HG03060 (cell line): Measurements from ENCODE around the gene PIANP.
"Not testable (repeated sequence)": the region's sequence is repeated elsewhere in the genome, so short reads cannot be mapped to it uniquely, and the experiment has no call there.

ENCODE experiments used
- ATAC-seq: cut with Tn5 transposase; IDR thresholded peaks from one replicate; pipeline ENCODE4 v1.9.1; 2021; ENCODE audit warnings: low read depth, moderate number of reproducible peaks; ENCODE audit not compliant: unreplicated experiment

The PIANP gene, protein sequence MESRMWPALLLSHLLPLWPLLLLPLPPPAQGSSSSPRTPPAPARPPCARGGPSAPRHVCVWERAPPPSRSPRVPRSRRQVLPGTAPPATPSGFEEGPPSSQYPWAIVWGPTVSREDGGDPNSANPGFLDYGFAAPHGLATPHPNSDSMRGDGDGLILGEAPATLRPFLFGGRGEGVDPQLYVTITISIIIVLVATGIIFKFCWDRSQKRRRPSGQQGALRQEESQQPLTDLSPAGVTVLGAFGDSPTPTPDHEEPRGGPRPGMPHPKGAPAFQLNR

DNA sequence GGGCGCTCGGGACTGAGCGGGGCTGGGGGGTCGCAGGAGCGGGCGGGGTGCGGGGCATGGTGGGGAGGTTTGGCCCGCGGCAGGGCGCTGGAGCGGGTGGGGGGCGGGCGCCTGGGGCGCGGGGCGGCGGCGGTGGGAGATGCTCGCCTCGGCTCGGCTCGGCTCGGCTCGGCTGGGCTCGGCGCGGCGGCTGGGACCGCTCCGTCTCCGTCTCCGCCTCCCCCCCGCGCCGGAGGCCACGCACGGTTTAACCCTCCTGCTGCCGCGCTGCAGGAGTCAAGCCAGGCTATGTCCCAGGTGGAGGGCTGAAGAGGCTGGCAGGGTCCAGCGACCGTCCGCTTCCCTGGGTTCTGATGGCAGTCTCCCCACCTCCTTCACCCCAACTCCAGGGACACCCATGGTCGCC, at the start of gene PIANP:
TSS of gene PIANP (minus strand) at position 170 of the 406 bp plus-strand sequence. CDS start 2,754 bp downstream, outside the sequence.
- no peak for ATAC-seq

- ATAC-seq = no peak
These were observed 48.1 kb upstream of the PIANP start for GRCh38 chr12:6748761-6749160.

DNA sequence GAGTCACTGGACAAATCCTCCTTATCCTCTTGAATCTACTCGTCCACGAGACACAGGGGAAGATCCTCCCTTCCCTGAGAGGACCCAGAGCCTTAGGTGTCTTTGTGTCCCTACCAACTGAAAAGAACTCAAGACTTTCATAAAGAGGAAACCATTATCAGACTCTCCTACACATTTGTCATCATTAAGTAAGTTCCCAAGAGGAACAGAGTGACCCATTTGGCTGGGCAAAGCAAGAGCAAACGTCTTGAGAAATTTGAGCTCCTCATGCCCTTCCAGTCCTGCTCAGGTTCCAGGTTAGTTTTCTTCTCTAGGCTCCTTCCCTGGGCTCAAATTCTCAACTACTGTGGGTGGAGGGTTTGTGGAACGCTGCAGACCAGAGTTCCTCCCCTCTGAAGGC, 46.6 kb upstream of the PIANP start:
- ATAC-seq = no peak

DNA sequence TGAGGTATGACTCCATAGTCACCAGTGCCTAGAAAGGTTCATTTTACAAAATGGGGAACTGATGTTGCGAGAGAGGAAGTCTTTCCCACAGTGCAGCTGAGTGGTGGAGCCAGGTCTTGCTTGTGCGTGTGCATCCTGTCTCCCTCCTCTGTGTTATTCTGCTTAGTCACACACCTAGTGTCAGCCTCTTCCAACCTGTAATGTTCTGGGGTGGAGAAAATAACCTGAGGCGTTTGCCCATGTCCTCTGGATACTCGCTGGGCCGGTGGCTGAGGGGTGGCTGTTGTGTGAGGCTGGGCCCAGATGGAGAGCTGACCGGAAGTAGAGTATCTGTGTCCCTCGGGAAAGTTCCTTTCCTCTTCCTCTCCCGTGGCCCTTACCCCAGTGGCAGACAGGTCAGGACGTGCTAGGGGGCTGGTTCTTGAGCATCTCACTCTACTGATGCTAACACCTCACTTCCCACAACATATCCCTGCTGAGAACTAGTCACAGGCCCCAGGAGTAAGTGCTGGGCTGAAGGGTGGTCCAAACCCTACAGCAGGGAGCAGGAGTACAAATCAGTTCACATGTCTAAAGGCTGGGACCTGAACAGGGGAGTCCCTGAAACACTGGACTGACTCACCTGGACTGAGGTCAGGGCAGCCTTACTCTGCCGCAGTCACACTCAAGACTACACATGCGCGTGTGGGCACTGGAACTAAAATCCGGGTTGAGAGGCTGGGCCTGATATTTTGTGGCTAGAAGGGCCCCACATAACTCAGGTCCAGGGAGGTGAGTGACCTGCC, 45.3 kb upstream of the PIANP start:
- ATAC-seq = no peak

DNA sequence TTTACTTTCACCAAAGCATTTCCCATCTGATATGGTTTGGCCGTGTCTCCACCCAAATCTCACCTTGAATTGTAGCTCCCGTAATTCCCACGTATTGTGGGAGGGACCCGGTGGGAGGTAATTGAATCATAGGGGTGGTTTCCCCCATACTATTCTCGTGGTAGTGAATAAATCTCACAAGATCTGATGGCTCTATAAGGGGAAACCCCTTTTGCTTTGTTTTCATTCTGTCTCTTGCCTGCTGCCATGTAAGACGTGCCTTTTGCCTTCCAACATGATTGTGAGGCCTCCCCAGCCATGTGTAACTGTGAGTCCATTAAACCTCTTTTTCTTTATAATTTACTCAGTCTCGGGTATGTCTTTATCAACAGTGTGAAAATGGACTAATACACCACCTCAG, 42.7 kb upstream of the PIANP start:
- ATAC-seq = not testable (repeated sequence)

- no peak for ATAC-seq
These were observed 42.2 kb upstream of the PIANP start for GRCh38 chr12:6742834-6743233.

DNA sequence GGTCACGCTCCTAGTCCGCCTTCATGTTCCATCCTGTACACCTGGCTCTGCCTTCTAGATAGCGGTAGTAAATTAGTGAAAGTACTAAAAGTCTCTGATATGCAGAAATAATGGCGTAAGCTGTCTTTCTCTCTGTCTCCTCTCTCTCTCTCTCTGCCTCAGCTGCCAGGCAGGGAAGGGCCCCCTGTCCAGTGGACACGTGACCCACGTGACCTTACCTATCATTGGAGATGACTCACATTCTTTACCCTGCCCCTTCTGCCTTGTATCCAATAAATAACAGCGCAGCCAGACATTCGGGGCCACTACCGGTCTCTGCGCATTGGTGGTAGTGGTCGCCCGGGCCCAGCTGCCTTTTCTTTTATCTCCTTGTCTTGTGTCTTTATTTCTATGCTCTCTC, 41.5 kb upstream of the PIANP start:
- ATAC-seq = not testable (repeated sequence)

DNA sequence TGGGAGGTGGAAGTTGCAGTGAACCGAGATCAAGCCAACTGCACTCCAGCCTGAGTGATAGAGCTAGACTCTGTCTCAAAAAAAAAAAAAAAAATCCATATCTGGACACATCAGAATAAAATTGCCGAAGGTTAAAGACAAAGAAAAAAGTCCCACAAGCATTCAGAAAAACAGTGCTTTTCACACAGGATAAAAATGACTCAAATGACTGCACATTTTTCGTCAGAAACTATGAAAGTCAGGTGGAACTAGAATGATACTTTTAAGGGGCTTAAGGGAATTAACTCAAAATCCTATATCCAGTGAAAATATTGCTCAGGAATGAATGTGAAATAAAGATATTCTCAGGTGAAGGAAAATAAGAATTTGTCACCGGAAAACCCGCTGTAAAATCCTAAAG, 36.1 kb upstream of the PIANP start:
- no peak for ATAC-seq

- ATAC-seq = no peak
These were observed 35.0 kb upstream of the PIANP start for GRCh38 chr12:6735448-6736191.

DNA sequence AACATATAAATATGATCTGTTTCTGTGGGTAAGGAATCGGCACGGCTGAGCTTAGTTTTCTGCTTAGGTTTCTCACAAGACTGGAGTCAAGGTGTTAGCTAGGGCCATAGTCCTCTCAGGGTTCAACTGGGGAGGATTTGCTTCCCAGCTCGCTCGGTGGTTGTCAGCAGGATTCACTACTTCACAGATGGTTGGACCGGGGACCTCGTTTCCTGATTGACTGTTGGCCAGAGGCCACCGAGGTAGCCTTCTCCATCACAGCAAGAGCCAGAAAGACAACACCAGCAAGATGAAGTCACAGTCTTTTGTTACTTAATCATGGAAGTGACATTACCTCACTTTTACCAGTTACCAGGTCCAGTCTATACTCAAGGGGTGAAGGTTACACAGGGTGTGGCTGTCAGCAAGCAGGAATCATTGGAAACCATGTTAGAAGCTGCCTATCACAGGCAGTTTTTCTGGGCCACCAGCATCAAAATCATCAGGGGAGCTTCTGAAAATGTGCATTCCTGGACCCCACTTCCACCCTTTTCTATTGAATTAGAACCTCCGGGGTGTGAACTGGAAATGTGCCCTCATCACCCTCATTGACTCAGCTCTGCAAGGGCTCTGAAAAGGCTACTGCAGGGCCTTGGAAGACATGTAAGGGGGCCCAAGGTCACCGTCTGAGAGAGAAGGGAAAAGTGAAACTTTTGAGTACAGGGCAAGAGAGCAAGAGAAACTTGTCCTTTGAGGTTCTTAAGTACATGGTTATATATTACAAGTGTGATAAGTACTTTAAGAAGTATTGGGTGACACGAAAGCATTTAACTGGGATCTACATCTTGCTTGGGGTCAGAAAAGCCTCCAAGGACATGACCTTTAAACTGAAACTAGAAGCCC, 34.1 kb upstream of the PIANP start:
- ATAC-seq = no peak

- ATAC-seq = no peak
These were observed 29.6 kb upstream of the PIANP start for GRCh38 chr12:6730169-6730568.

DNA sequence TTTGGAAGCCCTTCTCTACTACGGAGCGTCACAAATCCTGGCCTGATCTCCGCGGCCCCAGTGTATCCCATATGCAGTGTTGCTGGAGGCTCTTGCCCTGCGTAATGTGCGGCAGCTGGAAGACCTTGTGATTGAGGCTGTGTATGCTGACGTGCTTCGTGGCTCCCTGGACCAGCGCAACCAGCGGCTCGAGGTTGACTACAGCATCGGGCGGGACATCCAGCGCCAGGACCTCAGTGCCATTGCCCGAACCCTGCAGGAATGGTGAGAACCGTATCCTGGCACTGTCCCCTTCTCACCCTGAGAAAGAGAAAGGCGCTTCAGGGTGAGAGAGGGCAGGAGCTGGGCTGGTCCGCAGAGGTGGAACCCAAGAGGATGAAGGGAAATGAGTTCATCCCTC, 28.6 kb upstream of the PIANP start:
- no peak for ATAC-seq

DNA sequence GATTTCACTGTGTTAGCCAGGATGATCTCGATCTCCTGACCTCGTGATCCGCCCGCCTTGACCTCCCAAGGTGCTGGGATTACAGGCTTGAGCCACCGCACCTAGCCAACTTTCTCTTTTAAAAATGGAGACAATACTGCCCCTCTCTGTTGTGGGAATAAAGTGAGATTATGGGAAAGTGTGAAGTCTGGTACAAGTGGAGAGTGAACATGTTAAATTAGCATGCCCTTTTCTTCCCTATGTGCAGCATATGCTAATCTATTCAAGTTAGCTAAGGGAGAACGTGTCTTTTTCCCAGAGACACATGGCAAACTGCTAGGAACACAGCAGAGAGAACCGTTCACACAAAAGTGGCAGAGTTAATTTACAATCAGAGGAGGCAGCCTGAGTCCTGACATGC, 24.7 kb upstream of the PIANP start:
- no peak for ATAC-seq

- no peak for ATAC-seq
These were observed 23.8 kb upstream of the PIANP start for GRCh38 chr12:6724409-6724797.

DNA sequence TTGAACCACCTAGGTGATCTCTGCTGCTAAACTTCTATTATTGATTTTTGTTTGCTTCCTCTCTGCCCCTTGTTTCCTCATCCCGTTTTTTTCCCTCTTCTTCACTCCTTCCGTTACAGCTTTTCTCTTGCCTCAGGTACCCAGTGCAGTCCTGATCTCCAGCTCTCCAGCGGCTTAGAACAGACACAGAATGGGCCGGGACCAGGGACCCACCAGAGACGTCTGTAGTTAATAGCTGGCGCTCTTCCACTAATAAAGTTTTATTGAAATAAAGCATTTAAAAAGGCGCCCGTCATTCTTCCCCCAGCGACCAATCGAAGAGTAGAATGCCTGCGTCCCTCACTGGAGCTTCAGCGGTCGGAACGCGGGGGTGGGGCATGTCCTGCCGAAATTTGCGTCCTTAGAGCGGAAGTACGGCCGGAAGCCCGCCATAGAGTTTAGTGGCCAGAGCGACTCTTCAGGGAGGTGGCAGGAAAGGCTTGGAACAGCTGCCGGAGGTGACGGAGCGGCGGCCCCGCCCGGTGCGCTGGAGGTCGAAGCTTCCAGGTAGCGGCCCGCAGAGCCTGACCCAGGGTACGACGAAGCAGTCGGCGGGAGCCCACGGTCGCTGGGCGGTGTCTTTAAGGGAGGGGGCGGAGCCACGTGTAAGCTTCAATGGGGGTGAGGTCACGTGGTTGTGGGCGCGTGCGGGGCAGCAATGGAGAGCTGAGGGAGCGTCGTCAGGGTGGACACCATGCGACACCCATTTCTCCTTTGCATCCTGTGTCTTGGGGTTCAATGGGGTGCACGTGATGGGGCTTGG, 23.2 kb upstream of the PIANP start, which contains the start of gene COPS7A:
TSS of gene COPS7A (plus strand) at position 440 of the 802 bp plus-strand sequence. CDS start 611 bp downstream, outside the sequence.
- ATAC-seq = peak; percentile 83

- ATAC-seq = no peak
These were observed 22.2 kb upstream of the PIANP start for GRCh38 chr12:6722863-6723262.

DNA sequence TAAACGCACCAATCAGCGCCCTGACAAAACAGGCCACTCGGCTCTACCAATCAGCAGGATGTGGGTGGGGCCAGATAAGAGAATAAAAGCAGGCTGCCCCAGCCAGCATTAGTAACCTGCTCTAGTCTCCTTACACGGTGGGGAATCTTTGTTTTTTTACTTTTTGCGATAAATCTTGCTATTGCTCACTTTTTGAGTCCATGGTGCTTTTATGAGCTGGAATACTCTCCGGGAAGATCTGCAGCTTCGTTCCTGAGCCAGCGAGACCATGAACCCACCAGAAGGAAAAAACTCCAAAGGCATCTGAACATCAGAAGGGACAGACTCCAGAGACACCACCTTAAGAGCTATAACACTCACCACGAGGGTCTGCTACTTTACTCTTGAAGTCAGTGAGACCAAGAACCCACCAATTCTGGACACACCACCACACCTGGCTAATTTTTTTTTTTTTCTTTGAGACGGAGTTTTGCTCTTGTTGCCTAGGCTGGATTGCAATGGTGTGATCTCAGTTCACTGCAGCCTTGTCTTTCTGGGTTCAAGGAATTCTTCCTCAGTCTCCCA, 16.3 kb upstream of the PIANP start:
- no peak for ATAC-seq

GRCh38 chr12:6716031-6716873, 15.6 kb upstream of the PIANP start:
- ATAC-seq = not testable (repeated sequence)
